Suprapubic skin (tissue), 3 donors: ENCODE data around the gene CYP4F3.
"Not testable (repeated sequence)": the region's sequence is repeated elsewhere in the genome, so short reads cannot be mapped to it uniquely, and the experiment has no call there.

ENCODE experiments used
- CTCF ChIP-seq, 2 donors: fragments of 200-600 bp in 1 of 2; fragments of 450-650 bp in 1 of 2; sonication (generic) in 1 of 2; IDR thresholded peaks; one replicate each; pipeline ENCODE4 v1.5.1; 2016 to 2019; ENCODE audit warnings: antibody characterized with exemption in 2 of 2, mild to moderate bottlenecking in 1 of 2, moderate library complexity in 1 of 2
- POLR2A ChIP-seq, 2 donors: fragments of 450-650 bp; IDR thresholded peaks; one replicate each; pipeline ENCODE4 v1.6.1; 2017; ENCODE audit warnings: antibody characterized with exemption in 2 of 2, mild to moderate bottlenecking in 2 of 2, moderate library complexity in 2 of 2

GRCh38 chr19:15679865-15680264, 39.2 kb downstream of the CYP4F3 start:
- TF ChIP-seq CTCF, POLR2A (IDR thresholded peaks at IDR 0.05): not testable (repeated sequence)
